ENCODE data around the gene FSTL4.
A peak's percentile ranks its signal among the peaks of the same experiment; 100 is the strongest.

FSTL4 gene

GRCh38 chr5:133401731-133402347 lies 210.5 kb downstream of the FSTL4 start:
- no peak for TF ChIP-seq CTCF (IDR thresholded peaks at IDR 0.05; ENCODE audit: borderline replicate concordance, control extremely low read depth, extremely low read depth, insufficient read depth, missing control alignments)
- DNase-seq (ENCODE audit: low spot score), result no peak
- in situ Hi-C loops (cut with MboI; ENCODE audit: low sequenced_read_pairs, unreplicated experiment), result no loop called here

- DNase-seq (ENCODE audit: low spot score), result no peak
These were observed 211.4 kb downstream of the FSTL4 start for GRCh38 chr5:133400831-133401351.

GRCh38 chr5:133400120-133400519 lies 212.2 kb downstream of the FSTL4 start:
- TF ChIP-seq CTCF (IDR thresholded peaks at IDR 0.05; ENCODE audit: borderline replicate concordance, control extremely low read depth, extremely low read depth, insufficient read depth, missing control alignments), result no peak
- in situ Hi-C loops (cut with MboI; ENCODE audit: low sequenced_read_pairs, unreplicated experiment), result no loop called here
- no peak for DNase-seq (ENCODE audit: low spot score)

More at GRCh38 chr5:133400831-133401351, 211.4 kb downstream of the FSTL4 start:
- in situ Hi-C loops (cut with MboI; ENCODE audit: low sequenced_read_pairs, unreplicated experiment), result no loop called here
- TF ChIP-seq CTCF (IDR thresholded peaks at IDR 0.05; ENCODE audit: borderline replicate concordance, control extremely low read depth, extremely low read depth, insufficient read depth, missing control alignments), result no peak

GRCh38 chr5:133399247-133399891 lies 213.0 kb downstream of the FSTL4 start:
- no peak for DNase-seq (ENCODE audit: low spot score)
- in situ Hi-C loops (cut with MboI; ENCODE audit: low sequenced_read_pairs, unreplicated experiment), result no loop called here
- no peak for TF ChIP-seq CTCF (IDR thresholded peaks at IDR 0.05; ENCODE audit: borderline replicate concordance, control extremely low read depth, extremely low read depth, insufficient read depth, missing control alignments)

GRCh38 chr5:133398646-133399101 lies 213.7 kb downstream of the FSTL4 start:
- in situ Hi-C loops (cut with MboI; ENCODE audit: low sequenced_read_pairs, unreplicated experiment), result no loop called here
- TF ChIP-seq CTCF (IDR thresholded peaks at IDR 0.05; ENCODE audit: borderline replicate concordance, control extremely low read depth, extremely low read depth, insufficient read depth, missing control alignments), result no peak
- peak; percentile 68 for DNase-seq (ENCODE audit: low spot score)

- no peak for DNase-seq (ENCODE audit: low spot score)
- no peak for TF ChIP-seq CTCF (IDR thresholded peaks at IDR 0.05; ENCODE audit: borderline replicate concordance, control extremely low read depth, extremely low read depth, insufficient read depth, missing control alignments)
- in situ Hi-C loops (cut with MboI; ENCODE audit: low sequenced_read_pairs, unreplicated experiment), result no loop called here
These were observed 214.2 kb downstream of the FSTL4 start for GRCh38 chr5:133397990-133398645.

Data from GM13976 (cell line).